ENCODE data around the gene IL1B. TPM values are rescaled to one million over a fixed set of nuclear protein-coding genes. Genes with fewer than 3 reads are reported as not detected.

IL1B gene
- polyA plus RNA-seq, 1 of the 3 experiments (the other 2 are of a cell fraction) = 0.25 TPM

DNA sequence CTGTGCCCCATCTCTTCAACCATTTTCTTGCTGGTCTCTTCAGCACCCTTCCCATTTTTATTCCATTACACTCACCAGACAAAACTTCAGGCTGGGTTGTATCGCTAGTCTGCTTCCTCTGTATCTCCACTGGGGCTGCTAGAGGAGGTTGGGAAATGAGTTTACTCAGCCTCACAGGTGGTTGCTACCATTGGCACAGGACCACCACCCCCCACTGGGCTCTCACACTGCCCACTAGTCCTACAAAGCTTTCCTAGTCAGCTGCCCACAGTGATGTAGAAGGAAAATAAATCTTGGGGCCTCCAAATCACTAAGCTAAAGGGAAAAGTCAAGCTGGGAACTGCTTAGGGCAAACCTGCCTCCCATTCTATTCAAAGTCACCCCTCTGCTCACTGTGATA lies 12.3 kb upstream of the IL1B start:
- DNase-seq = no peak
- Histone ChIP-seq H3K9ac (no peak overlapping the region), H3F3A (replicated peaks; ENCODE audit: insufficient read depth) (no peaks in the 10 kb centered on the region), H2AFZ (ENCODE audit: low read depth) (no peak overlapping the region), H3K4me2 (no peak overlapping the region), H3K27me3 (ENCODE audit: insufficient read depth) (peaks cover 23% of the 10 kb centered on the region; the same call in 1 of the 2 replicates), H4K20me1 (ENCODE audit: insufficient read depth) (no peaks in the 10 kb centered on the region), H3K4me3 (ENCODE audit: low read depth in 2 of 2, low read length in 1 of 2) (no peak overlapping the region), H3K9me2 (no peaks in the 10 kb centered on the region), H3K36me3 (replicated peaks in 1 of 2; ENCODE audit: control insufficient read depth in 1 of 2, insufficient read depth in 2 of 2, low read length in 1 of 2) (no peaks in the 10 kb centered on the region), H3K79me2 (ENCODE audit: insufficient read depth) (no peaks in the 10 kb centered on the region), H3K4me1 (ENCODE audit: control insufficient read depth in 1 of 2, insufficient read depth in 2 of 2, low read depth in 1 of 2, low read length in 1 of 2) (no peaks in the 10 kb centered on the region), H3K27ac (ENCODE audit: low read depth in 2 of 2, low read length in 1 of 2) (no peak overlapping the region), H3K9me3 (no peaks in the 10 kb centered on the region)
- WGBS (ENCODE audit: low lambda C conversion rate) = 16% methylated on average over 1 of the region's 1 CpG
- TF ChIP-seq RFX5 (IDR thresholded peaks at IDR 0.05; ENCODE audit: low read length) (no peak), TEAD4 (IDR thresholded peaks at IDR 0.05; ENCODE audit: borderline replicate concordance, insufficient read depth) (no peak), CHD2 (IDR thresholded peaks at IDR 0.05; ENCODE audit: low read length, partially characterized antibody) (no peak), NFIC (IDR thresholded peaks at IDR 0.05; ENCODE audit: borderline replicate concordance) (no peak), RCOR1 (IDR thresholded peaks at IDR 0.05; ENCODE audit: low read length) (no peak), ELF1 (IDR thresholded peaks at IDR 0.05) (no peak), POLR2AphosphoS5 (IDR thresholded peaks at IDR 0.05; ENCODE audit: low read depth, low read length) (no peak)
- TF ChIP-seq, protein P1, sequence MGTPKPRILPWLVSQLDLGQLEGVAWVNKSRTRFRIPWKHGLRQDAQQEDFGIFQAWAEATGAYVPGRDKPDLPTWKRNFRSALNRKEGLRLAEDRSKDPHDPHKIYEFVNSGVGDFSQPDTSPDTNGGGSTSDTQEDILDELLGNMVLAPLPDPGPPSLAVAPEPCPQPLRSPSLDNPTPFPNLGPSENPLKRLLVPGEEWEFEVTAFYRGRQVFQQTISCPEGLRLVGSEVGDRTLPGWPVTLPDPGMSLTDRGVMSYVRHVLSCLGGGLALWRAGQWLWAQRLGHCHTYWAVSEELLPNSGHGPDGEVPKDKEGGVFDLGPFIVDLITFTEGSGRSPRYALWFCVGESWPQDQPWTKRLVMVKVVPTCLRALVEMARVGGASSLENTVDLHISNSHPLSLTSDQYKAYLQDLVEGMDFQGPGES (IDR thresholded peaks at IDR 0.05; ENCODE audit: low read depth, low read length) = no peak
- CTCF ChIA-PET = interaction anchor here (0.6 kb wide), 1 partner anchor 1831 kb away, joined by 3 read pairs; no protein-coding TSS in a partner anchor
- POLR2A ChIA-PET = no interaction called here

DNA sequence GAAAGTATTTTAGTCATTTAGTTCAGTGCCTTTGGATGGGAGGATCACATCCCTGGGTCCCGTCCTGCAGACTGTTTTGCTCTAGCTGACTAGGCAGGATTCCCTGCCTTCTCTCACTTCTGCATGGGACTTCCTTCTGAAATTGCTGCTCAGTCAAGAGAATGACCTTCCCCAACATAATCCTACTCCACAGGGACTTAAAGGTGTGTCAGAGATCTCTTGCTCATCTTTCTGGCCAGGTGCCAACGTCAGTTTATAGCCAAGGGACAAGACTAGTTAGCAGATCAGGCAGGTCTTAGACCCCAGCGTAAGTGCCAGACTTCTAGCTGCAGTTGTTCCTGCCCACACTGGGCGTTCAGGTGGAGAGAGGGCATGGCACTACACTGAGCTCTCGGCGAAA lies 9.5 kb upstream of the IL1B start:
- Histone ChIP-seq H3K27ac (ENCODE audit: low read depth in 2 of 2, low read length in 1 of 2) (no peak overlapping the region), H4K20me1 (ENCODE audit: insufficient read depth) (no peaks in the 10 kb centered on the region), H3K79me2 (ENCODE audit: insufficient read depth) (no peaks in the 10 kb centered on the region), H3K9me3 (no peaks in the 10 kb centered on the region), H2AFZ (ENCODE audit: low read depth) (no peak overlapping the region), H3K4me3 (ENCODE audit: low read depth in 2 of 2, low read length in 1 of 2) (no peak overlapping the region), H3K9ac (no peak overlapping the region), H3K9me2 (no peaks in the 10 kb centered on the region), H3K4me2 (no peak overlapping the region), H3K4me1 (ENCODE audit: control insufficient read depth in 1 of 2, insufficient read depth in 2 of 2, low read depth in 1 of 2, low read length in 1 of 2) (no peaks in the 10 kb centered on the region), H3K36me3 (replicated peaks in 1 of 2; ENCODE audit: control insufficient read depth in 1 of 2, insufficient read depth in 2 of 2, low read length in 1 of 2) (no peaks in the 10 kb centered on the region), H3K27me3 (ENCODE audit: insufficient read depth) (peaks cover 42% of the 10 kb centered on the region; the same call in 1 of the 2 replicates), H3F3A (replicated peaks; ENCODE audit: insufficient read depth) (no peaks in the 10 kb centered on the region)
- TF ChIP-seq REST (IDR thresholded peaks at IDR 0.05; ENCODE audit: low read depth, low read length) = no peak
- no peak for TF ChIP-seq FOSL2 (IDR thresholded peaks at IDR 0.05; ENCODE audit: borderline replicate concordance, low read depth)
- no peak for TF ChIP-seq RCOR1 (IDR thresholded peaks at IDR 0.05; ENCODE audit: low read length)
- TF ChIP-seq GATA2 (CRISPR knock-in tag; IDR thresholded peaks at IDR 0.05) = no peak
- TF ChIP-seq POLR2AphosphoS5 (IDR thresholded peaks at IDR 0.05; ENCODE audit: low read depth, low read length) = no peak
- no peak for TF ChIP-seq USF2 (IDR thresholded peaks at IDR 0.05; ENCODE audit: borderline replicate concordance, low read depth, low read length)
- TF ChIP-seq, protein P2, sequence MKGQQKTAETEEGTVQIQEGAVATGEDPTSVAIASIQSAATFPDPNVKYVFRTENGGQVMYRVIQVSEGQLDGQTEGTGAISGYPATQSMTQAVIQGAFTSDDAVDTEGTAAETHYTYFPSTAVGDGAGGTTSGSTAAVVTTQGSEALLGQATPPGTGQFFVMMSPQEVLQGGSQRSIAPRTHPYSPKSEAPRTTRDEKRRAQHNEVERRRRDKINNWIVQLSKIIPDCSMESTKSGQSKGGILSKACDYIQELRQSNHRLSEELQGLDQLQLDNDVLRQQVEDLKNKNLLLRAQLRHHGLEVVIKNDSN (IDR thresholded peaks at IDR 0.05; ENCODE audit: borderline replicate concordance, low read depth) = no peak
- no peak for TF ChIP-seq FOXJ3 (CRISPR knock-in tag; IDR thresholded peaks at IDR 0.05)
- TF ChIP-seq SIN3A (IDR thresholded peaks at IDR 0.05; ENCODE audit: borderline replicate concordance, low read depth, low read length) = no peak
- TF ChIP-seq TAF1 (IDR thresholded peaks at IDR 0.05; ENCODE audit: borderline replicate concordance, low read depth, low read length) = no peak
- TF ChIP-seq RAD21 (IDR thresholded peaks at IDR 0.05; ENCODE audit: low read length) = no peak
- TF ChIP-seq NRF1 (IDR thresholded peaks at IDR 0.05; ENCODE audit: low read depth, low read length) = no peak
- CTCF ChIA-PET = interaction anchor here (1.4 kb wide), 1 partner anchor 97 kb away, joined by 3 read pairs; no protein-coding TSS in a partner anchor
- no peak for DNase-seq
- POLR2A ChIA-PET = no interaction called here
- 25% methylated on average over 2 of the region's 6 CpGs for WGBS (ENCODE audit: low lambda C conversion rate)
